CD14-positive monocyte (primary cell): ENCODE results near the gene PRKG2. TPM values are rescaled to one million over a fixed set of nuclear protein-coding genes. Genes with fewer than 3 reads are reported as not detected.

Experiments
- DNase-seq, 3 donors: peaks; one replicate each; pipeline ENCODE4 v3.0.0-alpha.2; 2011 to 2022
- H2AFZ ChIP-seq: 2 replicates; pipeline ENCODE4 v1.6.0; 2012; ENCODE audit warnings: mild to moderate bottlenecking, low read depth, low read length, inconsistent platforms; ENCODE audit not compliant: insufficient read depth, poor library complexity, severe bottlenecking
- H3K27ac ChIP-seq, 2 donors: 1 replicate in 1 of 2; 2 replicates in 1 of 2; pipeline ENCODE4 v1.5.1; 2012 to 2013; ENCODE audit warnings: low read length in 2 of 2, control low read depth in 1 of 2, inconsistent platforms in 1 of 2, low read depth in 1 of 2, mild to moderate bottlenecking in 1 of 2
- H3K27me3 ChIP-seq, 2 donors: one replicate each; pipeline versions ENCODE4 v1.6.0 to v1.6.1; 2011 to 2013; ENCODE audit warnings: low read length in 2 of 2; ENCODE audit not compliant: control insufficient read depth in 2 of 2, insufficient read depth in 2 of 2
- H3K36me3 ChIP-seq, 2 donors: replicated peaks in 1 of 2; 1 replicate in 1 of 2; 2 replicates in 1 of 2; pipeline versions ENCODE4 v1.5.1 to v1.6.1; 2012 to 2013; ENCODE audit warnings: low read length in 2 of 2, control low read depth in 1 of 2, inconsistent platforms in 1 of 2, mild to moderate bottlenecking in 1 of 2; ENCODE audit not compliant: insufficient read depth in 2 of 2, control insufficient read depth in 1 of 2
- H3K4me1 ChIP-seq, 2 donors: 1 replicate in 1 of 2; 2 replicates in 1 of 2; pipeline versions ENCODE4 v1.5.1 to v1.6.1; 2012 to 2013; ENCODE audit warnings: low read length in 2 of 2, control low read depth in 1 of 2, inconsistent platforms in 1 of 2, mild to moderate bottlenecking in 1 of 2, moderate library complexity in 1 of 2; ENCODE audit not compliant: insufficient read depth in 2 of 2, control insufficient read depth in 1 of 2
- H3K4me2 ChIP-seq: replicated peaks from 2 replicates; pipeline ENCODE3; 2012; ENCODE audit warnings: low read length, moderate library complexity, mild to moderate bottlenecking; ENCODE audit not compliant: poor library complexity, severe bottlenecking; ENCODE audit errors: extremely low read depth
- H3K4me3 ChIP-seq, 3 experiments: fragments of 200-600 bp in 1 of 3; sonication (generic) in 1 of 3; replicated peaks in 1 of 3; 1 replicate in 2 of 3; 2 replicates in 1 of 3; pipeline ENCODE4 v1.5.1; 2011 to 2013; ENCODE audit warnings: low read length in 3 of 3, mild to moderate bottlenecking in 3 of 3, control low read depth in 2 of 3, low read depth in 2 of 3, inconsistent platforms in 1 of 3, moderate library complexity in 1 of 3
- H3K79me2 ChIP-seq: 2 replicates; pipeline ENCODE4 v1.6.0; 2012; ENCODE audit warnings: mild to moderate bottlenecking, control low read depth, inconsistent platforms, low read length, moderate library complexity; ENCODE audit not compliant: insufficient read depth
- H3K9ac ChIP-seq: 2 replicates; pipeline ENCODE4 v1.6.0; 2017; ENCODE audit warnings: low read length, mild to moderate bottlenecking; ENCODE audit not compliant: insufficient read depth, poor library complexity, severe bottlenecking
- H3K9me3 ChIP-seq, 2 donors: replicated peaks in 1 of 2; 1 replicate in 1 of 2; 2 replicates in 1 of 2; pipeline versions ENCODE4 v1.5.1 to v1.6.1; 2012 to 2013; ENCODE audit warnings: low read length in 2 of 2, control low read depth in 1 of 2; ENCODE audit not compliant: control insufficient read depth in 1 of 2, insufficient read depth in 1 of 2
- H4K20me1 ChIP-seq: 2 replicates; pipeline ENCODE4 v1.6.0; 2012; ENCODE audit warnings: mild to moderate bottlenecking, low read length, control low read depth, moderate library complexity; ENCODE audit not compliant: insufficient read depth
- H3K27ac Mint-ChIP-seq, 7 donors: one replicate each; pipeline ENCODE4 v1.8.0; 2020; ENCODE audit warnings: mild to moderate bottlenecking in 7 of 7, mixed read lengths in 7 of 7, moderate library complexity in 6 of 7, inconsistent platforms in 2 of 7
- H3K27me3 Mint-ChIP-seq, 3 donors: one replicate each; pipeline ENCODE4 v1.8.0; 2021 to 2022; ENCODE audit warnings: low read depth in 3 of 3, mild to moderate bottlenecking in 3 of 3, mixed read lengths in 3 of 3, moderate library complexity in 3 of 3, inconsistent platforms in 1 of 3
- H3K36me3 Mint-ChIP-seq, 2 donors: one replicate each; pipeline ENCODE4 v1.8.0; 2020; ENCODE audit warnings: mixed read lengths in 2 of 2, inconsistent platforms in 1 of 2, mild to moderate bottlenecking in 1 of 2
- H3K4me1 Mint-ChIP-seq: one replicate; pipeline ENCODE4 v1.8.0; 2020; ENCODE audit warnings: mild to moderate bottlenecking, mixed read lengths
- H3K4me3 Mint-ChIP-seq, 2 donors: one replicate each; pipeline ENCODE4 v1.8.0; 2020; ENCODE audit warnings: mild to moderate bottlenecking in 2 of 2, mixed read lengths in 2 of 2, moderate library complexity in 1 of 2
- H3K9me3 Mint-ChIP-seq, 7 donors: one replicate each; pipeline ENCODE4 v1.8.0; 2020 to 2022; ENCODE audit warnings: mixed read lengths in 7 of 7, mild to moderate bottlenecking in 6 of 7, moderate library complexity in 6 of 7, inconsistent platforms in 2 of 7
- WGBS: methylation state at CpG from one replicate; pipeline ENCODE4 v1.1.5; 2013; ENCODE audit warnings: missing lambda C conversion rate; ENCODE audit not compliant: insufficient coverage; 5-methylcytosine and 5-hydroxymethylcytosine counted together
- intact Hi-C, 2 donors: fragments of 100-400 bp; cut with micrococcal nuclease; formaldehyde crosslinking; loops; one replicate each; pipeline versions ENCODE4 v1.15.0 to v1.15.1; 2023
- polyA plus RNA-seq, 3 donors: library from polyadenylated mRNA; depleted of rRNA in 1 of 3; unstranded in 2 of 3; stranded (reverse) in 1 of 3; fragments of 300-500 nt in 2 of 3; fragments of >200 nt in 1 of 3; fragmentation: Illumina TruSeq in 2 of 3; gene quantifications; 1 replicate in 2 of 3; 2 replicates in 1 of 3; pipeline ENCODE4 v1.2.3, GENCODE V29; 2012 to 2021
- TF ChIP-seq, protein P1 (sequence below): fragments of 200-600 bp; IDR thresholded peaks from one replicate; pipeline ENCODE4 v1.8.0; 2022; ENCODE audit warnings: antibody characterized with exemption, mild to moderate bottlenecking

PRKG2 gene
- polyA plus RNA-seq, 3 donors = 0.10 TPM; not detected in 2

DNA sequence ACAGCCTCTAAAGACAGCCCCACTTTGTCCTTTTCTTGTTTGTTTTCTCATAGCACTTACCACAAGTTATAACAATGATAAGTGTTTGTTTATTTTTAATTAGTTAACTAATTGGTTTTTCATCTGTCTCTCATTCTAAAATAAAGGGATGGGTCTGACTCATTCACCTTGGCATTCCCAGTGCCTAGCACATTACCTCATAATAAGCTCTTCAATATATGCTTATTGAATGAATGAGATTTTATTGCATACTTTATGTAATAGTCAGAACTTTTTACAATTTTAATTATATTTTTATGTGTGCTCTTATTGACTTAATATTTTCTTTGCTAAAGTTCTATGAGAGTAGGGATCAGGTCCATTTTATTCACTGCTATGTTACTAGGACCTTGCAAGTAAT, 22.8 kb upstream of the PRKG2 start:
- no peaks in the 10 kb centered on the region for H3K79me2 ChIP-seq
- Mint-ChIP-seq H3K4me3 (no peak overlapping the region), H3K4me1 (no peaks in the 10 kb centered on the region), H3K27ac (no peak overlapping the region), H3K36me3 (no peaks in the 10 kb centered on the region), H3K27me3 (peaks cover 0 to 2% (median 0%) of the 10 kb centered on the region in 3 donors), H3K9me3 (peaks cover 3 to 17% (median 6%) of the 10 kb centered on the region in 7 donors)
- no peak overlapping the region for H3K27ac ChIP-seq
- H4K20me1 ChIP-seq = no peaks in the 10 kb centered on the region
- TF ChIP-seq, protein P1, sequence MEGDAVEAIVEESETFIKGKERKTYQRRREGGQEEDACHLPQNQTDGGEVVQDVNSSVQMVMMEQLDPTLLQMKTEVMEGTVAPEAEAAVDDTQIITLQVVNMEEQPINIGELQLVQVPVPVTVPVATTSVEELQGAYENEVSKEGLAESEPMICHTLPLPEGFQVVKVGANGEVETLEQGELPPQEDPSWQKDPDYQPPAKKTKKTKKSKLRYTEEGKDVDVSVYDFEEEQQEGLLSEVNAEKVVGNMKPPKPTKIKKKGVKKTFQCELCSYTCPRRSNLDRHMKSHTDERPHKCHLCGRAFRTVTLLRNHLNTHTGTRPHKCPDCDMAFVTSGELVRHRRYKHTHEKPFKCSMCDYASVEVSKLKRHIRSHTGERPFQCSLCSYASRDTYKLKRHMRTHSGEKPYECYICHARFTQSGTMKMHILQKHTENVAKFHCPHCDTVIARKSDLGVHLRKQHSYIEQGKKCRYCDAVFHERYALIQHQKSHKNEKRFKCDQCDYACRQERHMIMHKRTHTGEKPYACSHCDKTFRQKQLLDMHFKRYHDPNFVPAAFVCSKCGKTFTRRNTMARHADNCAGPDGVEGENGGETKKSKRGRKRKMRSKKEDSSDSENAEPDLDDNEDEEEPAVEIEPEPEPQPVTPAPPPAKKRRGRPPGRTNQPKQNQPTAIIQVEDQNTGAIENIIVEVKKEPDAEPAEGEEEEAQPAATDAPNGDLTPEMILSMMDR = no peak
- intact Hi-C loops = no loop called here
- DNase-seq = no peak
- no peak overlapping the region for H3K4me2 ChIP-seq
- H3K9ac ChIP-seq = no peak overlapping the region
- H3K27me3 ChIP-seq = no peaks in the 10 kb centered on the region
- no peak overlapping the region for H3K4me3 ChIP-seq
- H3K36me3 ChIP-seq = no peaks in the 10 kb centered on the region
- H3K9me3 ChIP-seq = peaks cover 0 to 9% of the 10 kb centered on the region in 2 donors
- H2AFZ ChIP-seq = no peak overlapping the region
- H3K4me1 ChIP-seq = no peaks in the 10 kb centered on the region

DNA sequence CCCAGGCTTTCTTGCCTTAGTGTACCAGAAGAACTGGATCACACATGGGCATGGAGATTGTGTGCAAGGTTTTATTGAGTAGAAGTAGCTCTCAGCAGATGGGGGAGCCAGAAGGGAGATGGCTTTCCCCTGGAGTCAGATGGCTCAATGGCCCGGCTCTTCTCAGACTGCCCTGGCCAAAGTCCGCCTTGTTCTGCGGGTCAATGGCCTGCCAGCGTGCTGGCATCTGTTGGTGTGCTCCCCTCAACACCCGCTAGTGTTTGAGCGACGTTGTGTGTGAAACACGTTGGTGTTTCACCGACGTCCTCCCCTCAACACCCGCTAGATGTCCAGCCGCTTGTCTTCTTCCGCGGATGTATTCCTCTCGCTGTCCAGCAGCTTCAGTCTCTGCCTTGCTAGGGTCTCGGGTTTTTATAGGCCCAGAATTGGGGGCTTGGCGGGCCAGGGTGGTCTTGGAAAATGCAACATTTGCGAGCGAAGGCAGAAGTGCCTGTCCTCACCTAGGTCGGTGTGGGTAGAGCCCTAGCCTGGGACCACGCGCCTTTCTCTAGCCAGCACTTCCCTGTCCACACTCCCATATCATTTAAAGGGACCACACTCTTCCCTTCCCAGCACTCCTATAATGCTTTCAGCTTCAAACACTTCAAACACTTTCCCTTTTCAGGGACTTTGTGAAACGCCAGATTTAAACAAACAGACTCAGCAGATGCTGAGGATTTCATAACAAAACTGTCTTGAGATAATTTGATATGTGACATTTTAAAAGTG, 21.1 kb upstream of the PRKG2 start:
- H3K27me3 ChIP-seq = no peaks in the 10 kb centered on the region
- Mint-ChIP-seq H3K36me3 (no peaks in the 10 kb centered on the region), H3K4me1 (no peaks in the 10 kb centered on the region), H3K9me3 (peaks cover 9 to 27% (median 16%) of the 10 kb centered on the region in 7 donors), H3K27ac (no peak overlapping the region), H3K27me3 (peaks cover 0 to 2% (median 0%) of the 10 kb centered on the region in 3 donors), H3K4me3 (no peak overlapping the region)
- no peak overlapping the region for H3K4me3 ChIP-seq
- no peaks in the 10 kb centered on the region for H4K20me1 ChIP-seq
- TF ChIP-seq, protein P1 = no peak
- H3K27ac ChIP-seq = no peak overlapping the region
- WGBS = 92% methylated on average over 20 of the region's 23 CpGs
- intact Hi-C loops = no loop called here
- no peak overlapping the region for H3K4me2 ChIP-seq
- no peak overlapping the region for H3K9ac ChIP-seq
- no peaks in the 10 kb centered on the region for H3K36me3 ChIP-seq
- H3K79me2 ChIP-seq = no peaks in the 10 kb centered on the region
- H3K9me3 ChIP-seq = peaks cover 8 to 15% of the 10 kb centered on the region in 2 donors
- H2AFZ ChIP-seq = no peak overlapping the region
- DNase-seq = no peak
- H3K4me1 ChIP-seq = no peaks in the 10 kb centered on the region
